Transverse colon (tissue), 4 donors: ENCODE results near the gene RFX2. TPM values are rescaled to one million over a fixed set of nuclear protein-coding genes. Genes with fewer than 3 reads are reported as not detected.

ENCODE experiments used
- DNase-seq: peaks from one replicate; pipeline ENCODE4 v3.0.0-alpha.2; 2019
- H3K27ac ChIP-seq, 4 donors: fragments of 200-600 bp; sonication (generic); 2 replicates each; pipeline ENCODE4 v1.5.1; 2016 to 2018; ENCODE audit warnings: inconsistent platforms in 4 of 4
- H3K27me3 ChIP-seq: fragments of 200-600 bp; sonication (generic); 2 replicates; pipeline ENCODE4 v1.5.1; 2017; ENCODE audit warnings: inconsistent platforms
- H3K36me3 ChIP-seq, 4 donors: fragments of 200-600 bp; sonication (generic); 2 replicates each; pipeline ENCODE4 v1.5.1; 2017 to 2019; ENCODE audit warnings: inconsistent platforms in 4 of 4
- H3K4me1 ChIP-seq, 4 donors: fragments of 200-600 bp; sonication (generic); 2 replicates each; pipeline ENCODE4 v1.5.1; 2017 to 2020; ENCODE audit warnings: inconsistent platforms in 4 of 4
- H3K4me3 ChIP-seq, 4 donors: fragments of 200-600 bp; sonication (generic); 1 replicate in 1 of 4; 2 replicates in 3 of 4; pipeline versions ENCODE4 v1.5.1 to v1.6.1; 2017 to 2019; ENCODE audit warnings: inconsistent platforms in 4 of 4
- H3K9me3 ChIP-seq, 2 donors: fragments of 200-600 bp; sonication (generic); 2 replicates each; pipeline ENCODE4 v1.5.1; 2017 to 2019; ENCODE audit warnings: inconsistent platforms in 2 of 2
- CTCF ChIP-seq, 5 experiments: fragments of 200-600 bp in 3 of 5; fragments of 450-650 bp in 2 of 5; sonication (generic) in 3 of 5; IDR thresholded peaks; 1 replicate in 2 of 5; 2 replicates in 3 of 5; pipeline ENCODE4 v1.5.1; 2016 to 2017; ENCODE audit warnings: antibody characterized with exemption in 5 of 5, inconsistent platforms in 3 of 5, mild to moderate bottlenecking in 2 of 5, moderate library complexity in 1 of 5
- EP300 ChIP-seq: sonication (generic); formaldehyde crosslinking; IDR thresholded peaks from one replicate; pipeline ENCODE4 v1.6.1; 2017; ENCODE audit warnings: antibody characterized with exemption, low read depth
- POLR2A ChIP-seq: fragments of 450-650 bp; IDR thresholded peaks from one replicate; pipeline ENCODE4 v1.6.1; 2016; ENCODE audit warnings: antibody characterized with exemption, mild to moderate bottlenecking, moderate library complexity
- POLR2AphosphoS5 ChIP-seq, 3 donors: sonication (generic); formaldehyde crosslinking; IDR thresholded peaks; one replicate each; pipeline ENCODE4 v1.6.1; 2016; ENCODE audit warnings: antibody characterized with exemption in 3 of 3
- WGBS, 2 donors: methylation state at CpG; one replicate each; pipeline ENCODE4 v1.1.5; 2018; ENCODE audit warnings: low coverage in 1 of 2; 5-methylcytosine and 5-hydroxymethylcytosine counted together
- in situ Hi-C, 4 donors: fragments of 200-750 bp; cut with MboI; loops; one replicate each; pipeline versions ENCODE4 v1.15.0 to v1.15.1; 2017; ENCODE audit warnings: low sequenced_read_pairs in 3 of 4, low pct_ligation_motif_present in 1 of 4, low pct_unique_long_range_greater_than_20kb in 1 of 4
- intact Hi-C: fragments of 100-400 bp; cut with DNase I; formaldehyde crosslinking; loops from one replicate; pipeline ENCODE4 v1.15.1; 2023; ENCODE audit warnings: low total_unique reads
- total RNA-seq, 4 donors: library from RNA; depleted of rRNA; stranded (reverse); fragments of >200 nt; gene quantifications; one replicate each; pipeline ENCODE4 v1.1.0, GENCODE V29; 2016

RFX2 gene
- total RNA-seq, 4 donors from 2014 or later = 6.1 to 57.5 (median 11.8) TPM

- Histone ChIP-seq H3K4me1 (peaks cover 43 to 59% (median 53%) of the 10 kb centered on the region in 4 donors), H3K27ac (peak overlapping the region; percentile 60 to 86 (median 72)), H3K9me3 (no peaks in the 10 kb centered on the region), H3K36me3 (no peaks in the 10 kb centered on the region), H3K4me3 (no peak overlapping the region), H3K27me3 (no peaks in the 10 kb centered on the region)
- DNase-seq = no peak
- TF ChIP-seq EP300 (no peak), CTCF (IDR thresholded peaks at IDR 0.05) (no peak), POLR2AphosphoS5 (IDR thresholded peaks at IDR 0.05) (no peak), POLR2A (no peak)
- intact Hi-C loops (no loop called here), in situ Hi-C loops (no loop called here)
- 52 to 79% methylated on average over 2 to 7 of the region's 7 CpGs for WGBS, 2 donors
Measured at GRCh38 chr19:5967571-5967970, 142.7 kb downstream of the RFX2 start.

- 79 to 86% methylated on average over 4 to 9 of the region's 9 CpGs for WGBS, 2 donors
- Histone ChIP-seq H3K27ac (peak overlapping the region; percentile 60 to 86 (median 72)), H3K27me3 (no peaks in the 10 kb centered on the region), H3K4me1 (peaks cover 48 to 65% (median 58%) of the 10 kb centered on the region in 4 donors), H3K36me3 (no peaks in the 10 kb centered on the region), H3K4me3 (no peak overlapping the region), H3K9me3 (no peaks in the 10 kb centered on the region)
- intact Hi-C loops (no loop called here), in situ Hi-C loops (no loop called here)
- TF ChIP-seq POLR2A = no peak
- TF ChIP-seq EP300 = no peak
- no peak for TF ChIP-seq POLR2AphosphoS5 (IDR thresholded peaks at IDR 0.05)
- DNase-seq = no peak
Measured at GRCh38 chr19:5966941-5967340, 143.4 kb downstream of the RFX2 start.

GRCh38 chr19:5966215-5966614 is 144.1 kb downstream of the RFX2 start:
- TF ChIP-seq CTCF (IDR thresholded peaks at IDR 0.05) (no peak), POLR2A (no peak), POLR2AphosphoS5 (IDR thresholded peaks at IDR 0.05) (peak; percentile 81 to 93 (median 87)), EP300 (peak; percentile 55)
- intact Hi-C loops (no loop called here), in situ Hi-C loops (no loop called here)
- H3K36me3 ChIP-seq = no peaks in the 10 kb centered on the region
- H3K4me1 ChIP-seq = peaks cover 55 to 73% (median 63%) of the 10 kb centered on the region in 4 donors
- 64 to 68% methylated on average over 8 of the region's 8 CpGs for WGBS, 2 donors
- no peaks in the 10 kb centered on the region for H3K9me3 ChIP-seq
- H3K27ac ChIP-seq = peak overlapping the region; percentile 64 to 86 (median 72)
- no peaks in the 10 kb centered on the region for H3K27me3 ChIP-seq
- no peak overlapping the region for H3K4me3 ChIP-seq
- no peak for DNase-seq

GRCh38 chr19:5964816-5965565 is 145.3 kb downstream of the RFX2 start:
- Histone ChIP-seq H3K27me3 (no peaks in the 10 kb centered on the region), H3K4me3 (no peak overlapping the region), H3K9me3 (no peaks in the 10 kb centered on the region), H3K27ac (peak overlapping the region; percentile 67 to 86 (median 81)), H3K4me1 (peaks cover 64 to 85% (median 75%) of the 10 kb centered on the region in 4 donors), H3K36me3 (no peaks in the 10 kb centered on the region)
- 83 to 90% methylated on average over 1 to 4 of the region's 5 CpGs for WGBS, 2 donors
- in situ Hi-C loops (no loop called here), intact Hi-C loops (no loop called here)
- no peak for DNase-seq
- TF ChIP-seq CTCF (IDR thresholded peaks at IDR 0.05) (no peak), EP300 (no peak), POLR2A (no peak), POLR2AphosphoS5 (IDR thresholded peaks at IDR 0.05) (no peak)
